Measurements from ENCODE around the gene RIN3. TPM values are rescaled to one million over a fixed set of nuclear protein-coding genes. Genes with fewer than 3 reads are reported as not detected.

Gene RIN3
- total and polyA plus RNA-seq, 10 of the 15 experiments (the other 5 are each of a cell fraction or from before 2014, with no cell fraction given): 0.91 to 23.3 (median 6.3) TPM

DNA sequence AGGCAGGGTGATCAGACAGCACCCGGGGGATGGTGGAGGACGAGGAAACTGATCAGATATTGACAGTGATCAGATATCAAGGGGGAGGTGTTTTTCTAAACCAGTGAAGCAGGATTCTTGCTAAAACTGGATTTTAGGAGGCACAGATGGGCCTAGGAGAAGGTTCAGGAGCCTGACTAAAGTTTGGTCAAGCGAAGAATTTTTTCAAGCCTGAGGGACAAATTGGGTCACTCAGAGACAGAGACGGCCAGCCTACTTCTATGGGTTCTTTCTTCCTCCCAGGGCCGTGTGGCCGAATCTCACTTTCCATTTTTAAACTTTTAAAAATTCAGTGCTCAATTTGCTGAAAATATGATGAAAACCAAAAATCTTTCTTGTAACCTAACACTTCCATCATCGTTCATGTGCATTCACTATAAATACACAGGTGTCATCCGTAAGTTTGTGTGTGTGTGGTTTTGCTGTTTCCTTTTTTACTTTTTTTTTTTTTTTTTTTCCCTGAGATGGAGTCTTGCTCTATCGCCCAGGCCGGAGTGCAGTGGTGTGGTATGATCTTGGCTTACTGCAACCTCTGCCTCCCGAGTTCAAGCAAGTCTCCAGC is 68.5 kb downstream of the RIN3 start (continued):
- TF ChIP-seq NFXL1 (IDR thresholded peaks at IDR 0.05; ENCODE audit: borderline replicate concordance) (no peak), SMARCA5 (IDR thresholded peaks at IDR 0.05) (no peak), IKZF1 (conservative IDR thresholded peaks at IDR 0.05) (no peak), ZBED1 (IDR thresholded peaks at IDR 0.05; ENCODE audit: borderline replicate concordance) (0 out of 2 replicates have a peak, but pooled peaks have one; percentile 38), NRF1 (conservative IDR thresholded peaks at IDR 0.05; ENCODE audit: low read depth, low read length) (no peak), JUND (IDR thresholded peaks at IDR 0.05; ENCODE audit: low read depth, low read length) (0 out of 2 replicates have a peak, but pooled peaks have one; percentile 29), PML (IDR thresholded peaks at IDR 0.05; ENCODE audit: low read length) (no peak), NBN (IDR thresholded peaks at IDR 0.05) (peak; percentile 39; the same call in 1 of the 2 replicates), YBX1 (IDR thresholded peaks at IDR 0.05) (no peak), TAF1 (IDR thresholded peaks at IDR 0.05; ENCODE audit: borderline replicate concordance, low read depth, low read length) (no peak), RUNX3 (IDR thresholded peaks at IDR 0.05; ENCODE audit: low read length) (peak; percentile 83), EP300 (IDR thresholded peaks at IDR 0.05; ENCODE audit: borderline replicate concordance in 1 of 2, control insufficient read depth in 1 of 2, low read depth in 2 of 2, low read length in 2 of 2) (peak; percentile 40 to 49; a peak in 2 of 4 replicates), NFIC (IDR thresholded peaks at IDR 0.05; ENCODE audit: low read depth, low read length) (0 out of 2 replicates have a peak, but pooled peaks have one; percentile 31), BHLHE40 (IDR thresholded peaks at IDR 0.05; ENCODE audit: borderline replicate concordance in 1 of 2, low read depth in 2 of 2, low read length in 1 of 2) (peak; percentile 66 to 70; a peak in 2 of 4 replicates), POU2F2 (IDR thresholded peaks at IDR 0.05; ENCODE audit: borderline replicate concordance, low read depth, low read length) (0 out of 3 replicates have a peak, but pooled peaks have one; percentile 14), WRNIP1 (IDR thresholded peaks at IDR 0.05; ENCODE audit: borderline replicate concordance, low read depth, low read length) (no peak), MEF2B (IDR thresholded peaks at IDR 0.05; ENCODE audit: partially characterized antibody, poor library complexity, severe bottlenecking) (peak; percentile 70), MTA3 (IDR thresholded peaks at IDR 0.05; ENCODE audit: borderline replicate concordance, low read length) (peak; percentile 43; the same call in 1 of the 2 replicates)
- TF ChIP-seq, protein P1, sequence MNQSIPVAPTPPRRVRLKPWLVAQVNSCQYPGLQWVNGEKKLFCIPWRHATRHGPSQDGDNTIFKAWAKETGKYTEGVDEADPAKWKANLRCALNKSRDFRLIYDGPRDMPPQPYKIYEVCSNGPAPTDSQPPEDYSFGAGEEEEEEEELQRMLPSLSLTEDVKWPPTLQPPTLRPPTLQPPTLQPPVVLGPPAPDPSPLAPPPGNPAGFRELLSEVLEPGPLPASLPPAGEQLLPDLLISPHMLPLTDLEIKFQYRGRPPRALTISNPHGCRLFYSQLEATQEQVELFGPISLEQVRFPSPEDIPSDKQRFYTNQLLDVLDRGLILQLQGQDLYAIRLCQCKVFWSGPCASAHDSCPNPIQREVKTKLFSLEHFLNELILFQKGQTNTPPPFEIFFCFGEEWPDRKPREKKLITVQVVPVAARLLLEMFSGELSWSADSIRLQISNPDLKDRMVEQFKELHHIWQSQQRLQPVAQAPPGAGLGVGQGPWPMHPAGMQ (IDR thresholded peaks at IDR 0.05; ENCODE audit: borderline replicate concordance): no peak
- TF ChIP-seq, protein P2, sequence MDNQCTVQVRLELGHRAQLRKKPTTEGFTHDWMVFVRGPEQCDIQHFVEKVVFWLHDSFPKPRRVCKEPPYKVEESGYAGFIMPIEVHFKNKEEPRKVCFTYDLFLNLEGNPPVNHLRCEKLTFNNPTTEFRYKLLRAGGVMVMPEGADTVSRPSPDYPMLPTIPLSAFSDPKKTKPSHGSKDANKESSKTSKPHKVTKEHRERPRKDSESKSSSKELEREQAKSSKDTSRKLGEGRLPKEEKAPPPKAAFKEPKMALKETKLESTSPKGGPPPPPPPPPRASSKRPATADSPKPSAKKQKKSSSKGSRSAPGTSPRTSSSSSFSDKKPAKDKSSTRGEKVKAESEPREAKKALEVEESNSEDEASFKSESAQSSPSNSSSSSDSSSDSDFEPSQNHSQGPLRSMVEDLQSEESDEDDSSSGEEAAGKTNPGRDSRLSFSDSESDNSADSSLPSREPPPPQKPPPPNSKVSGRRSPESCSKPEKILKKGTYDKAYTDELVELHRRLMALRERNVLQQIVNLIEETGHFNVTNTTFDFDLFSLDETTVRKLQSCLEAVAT (IDR thresholded peaks at IDR 0.05): peak; percentile 18; the same call in 1 of the 2 replicates
- TF ChIP-seq, protein P3, sequence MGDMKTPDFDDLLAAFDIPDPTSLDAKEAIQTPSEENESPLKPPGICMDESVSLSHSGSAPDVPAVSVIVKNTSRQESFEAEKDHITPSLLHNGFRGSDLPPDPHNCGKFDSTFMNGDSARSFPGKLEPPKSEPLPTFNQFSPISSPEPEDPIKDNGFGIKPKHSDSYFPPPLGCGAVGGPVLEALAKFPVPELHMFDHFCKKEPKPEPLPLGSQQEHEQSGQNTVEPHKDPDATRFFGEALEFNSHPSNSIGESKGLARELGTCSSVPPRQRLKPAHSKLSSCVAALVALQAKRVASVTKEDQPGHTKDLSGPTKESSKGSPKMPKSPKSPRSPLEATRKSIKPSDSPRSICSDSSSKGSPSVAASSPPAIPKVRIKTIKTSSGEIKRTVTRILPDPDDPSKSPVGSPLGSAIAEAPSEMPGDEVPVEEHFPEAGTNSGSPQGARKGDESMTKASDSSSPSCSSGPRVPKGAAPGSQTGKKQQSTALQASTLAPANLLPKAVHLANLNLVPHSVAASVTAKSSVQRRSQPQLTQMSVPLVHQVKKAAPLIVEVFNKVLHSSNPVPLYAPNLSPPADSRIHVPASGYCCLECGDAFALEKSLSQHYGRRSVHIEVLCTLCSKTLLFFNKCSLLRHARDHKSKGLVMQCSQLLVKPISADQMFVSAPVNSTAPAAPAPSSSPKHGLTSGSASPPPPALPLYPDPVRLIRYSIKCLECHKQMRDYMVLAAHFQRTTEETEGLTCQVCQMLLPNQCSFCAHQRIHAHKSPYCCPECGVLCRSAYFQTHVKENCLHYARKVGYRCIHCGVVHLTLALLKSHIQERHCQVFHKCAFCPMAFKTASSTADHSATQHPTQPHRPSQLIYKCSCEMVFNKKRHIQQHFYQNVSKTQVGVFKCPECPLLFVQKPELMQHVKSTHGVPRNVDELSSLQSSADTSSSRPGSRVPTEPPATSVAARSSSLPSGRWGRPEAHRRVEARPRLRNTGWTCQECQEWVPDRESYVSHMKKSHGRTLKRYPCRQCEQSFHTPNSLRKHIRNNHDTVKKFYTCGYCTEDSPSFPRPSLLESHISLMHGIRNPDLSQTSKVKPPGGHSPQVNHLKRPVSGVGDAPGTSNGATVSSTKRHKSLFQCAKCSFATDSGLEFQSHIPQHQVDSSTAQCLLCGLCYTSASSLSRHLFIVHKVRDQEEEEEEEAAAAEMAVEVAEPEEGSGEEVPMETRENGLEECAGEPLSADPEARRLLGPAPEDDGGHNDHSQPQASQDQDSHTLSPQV (IDR thresholded peaks at IDR 0.05): no peak
